Caco-2 (cell line): ENCODE measurements around the gene IRF1. TPM values are rescaled to one million over a fixed set of nuclear protein-coding genes. Genes with fewer than 3 reads are reported as not detected.

Experiments
- BruUV-seq: library from RNA; stranded (reverse); fragments of 400-500 nt; replicated peaks from 2 replicates; lab custom pipeline; 2021; lab: Mats Ljungman, UMichigan
- CTCF ChIA-PET: fragments of 300-600 bp; sonication (Branson Sonifier 250); formaldehyde crosslinking; loops from one replicate; lab custom pipeline; 2022; ENCODE audit warnings: antibody characterized with exemption; lab: Charles Lee
- POLR2A ChIA-PET: fragments of 300-600 bp; sonication (Branson Sonifier 250); formaldehyde crosslinking; loops from one replicate; lab custom pipeline; 2022; ENCODE audit warnings: antibody characterized with exemption; lab: Charles Lee
- DNase-seq, 2 experiments: peaks; one replicate each; pipeline versions ENCODE4 v3.0.0 to v3.0.0-alpha.2; 2020 to 2022
- H3K27me3 ChIP-seq: replicated peaks from 2 replicates; pipeline ENCODE4 v1.6.0; 2011; ENCODE audit warnings: low read length; ENCODE audit not compliant: control insufficient read depth, insufficient read depth
- H3K36me3 ChIP-seq: 2 replicates; pipeline ENCODE4 v1.5.1; 2011; ENCODE audit warnings: low read length; ENCODE audit not compliant: control insufficient read depth, insufficient read depth
- H3K4me1 ChIP-seq: fragments of 250-450 bp; sonication (Bioruptor Pico); 2 replicates; pipeline ENCODE4 v1.5.1; 2020; ENCODE audit warnings: mild to moderate bottlenecking
- H3K4me3 ChIP-seq: 2 replicates; pipeline ENCODE4 v1.5.1; 2011; ENCODE audit warnings: low read depth, mild to moderate bottlenecking, control low read depth, low read length
- H3K9me3 ChIP-seq: fragments of 250-450 bp; sonication (Bioruptor Pico); 2 replicates; pipeline ENCODE4 v1.5.1; 2020; ENCODE audit warnings: mild to moderate bottlenecking, moderate library complexity
- H3K27ac Mint-ChIP-seq: one replicate; pipeline ENCODE4 v1.8.0; 2022; ENCODE audit warnings: mixed read lengths; ENCODE audit not compliant: unreplicated experiment
- H3K27me3 Mint-ChIP-seq: one replicate; pipeline ENCODE4 v1.8.0; 2022; ENCODE audit warnings: mixed read lengths; ENCODE audit not compliant: insufficient read depth, unreplicated experiment
- H3K36me3 Mint-ChIP-seq: one replicate; pipeline ENCODE4 v1.8.0; 2022; ENCODE audit warnings: mild to moderate bottlenecking, mixed read lengths; ENCODE audit not compliant: insufficient read depth, unreplicated experiment
- H3K4me1 Mint-ChIP-seq: one replicate; pipeline ENCODE4 v1.8.0; 2022; ENCODE audit warnings: low read depth, mixed read lengths; ENCODE audit not compliant: unreplicated experiment
- H3K4me3 Mint-ChIP-seq: one replicate; pipeline ENCODE4 v1.8.0; 2022; ENCODE audit warnings: mild to moderate bottlenecking, moderate library complexity, mixed read lengths; ENCODE audit not compliant: unreplicated experiment
- H3K9me3 Mint-ChIP-seq: one replicate; pipeline ENCODE4 v1.8.0; 2022; ENCODE audit warnings: mixed read lengths; ENCODE audit not compliant: unreplicated experiment
- intact Hi-C: fragments of 100-400 bp; cut with micrococcal nuclease; formaldehyde crosslinking; loops from one replicate; pipeline ENCODE4 v1.10.0; 2022; ENCODE audit not compliant: unreplicated experiment
- total RNA-seq: library from RNA; stranded (reverse); gene quantifications from 2 replicates; pipeline ENCODE4 v1.2.3, GENCODE V29; 2022
- TF ChIP-seq, protein P1 (sequence below), 2 experiments: fragments of 200-600 bp in 1 of 2; IDR thresholded peaks; 1 replicate in 1 of 2; 2 replicates in 1 of 2; pipeline versions ENCODE4 v1.5.1 to v1.8.0; 2011 to 2022; ENCODE audit warnings: antibody characterized with exemption in 1 of 2, control low read depth in 1 of 2, inconsistent platforms in 1 of 2, low read depth in 1 of 2, low read length in 1 of 2, mild to moderate bottlenecking in 1 of 2, moderate library complexity in 1 of 2; ENCODE audit not compliant: insufficient read depth in 1 of 2, severe bottlenecking in 1 of 2, unreplicated experiment in 1 of 2

The IRF1 gene
- total RNA-seq, 1 experiment from 2014 or later: 16.8 TPM

DNA sequence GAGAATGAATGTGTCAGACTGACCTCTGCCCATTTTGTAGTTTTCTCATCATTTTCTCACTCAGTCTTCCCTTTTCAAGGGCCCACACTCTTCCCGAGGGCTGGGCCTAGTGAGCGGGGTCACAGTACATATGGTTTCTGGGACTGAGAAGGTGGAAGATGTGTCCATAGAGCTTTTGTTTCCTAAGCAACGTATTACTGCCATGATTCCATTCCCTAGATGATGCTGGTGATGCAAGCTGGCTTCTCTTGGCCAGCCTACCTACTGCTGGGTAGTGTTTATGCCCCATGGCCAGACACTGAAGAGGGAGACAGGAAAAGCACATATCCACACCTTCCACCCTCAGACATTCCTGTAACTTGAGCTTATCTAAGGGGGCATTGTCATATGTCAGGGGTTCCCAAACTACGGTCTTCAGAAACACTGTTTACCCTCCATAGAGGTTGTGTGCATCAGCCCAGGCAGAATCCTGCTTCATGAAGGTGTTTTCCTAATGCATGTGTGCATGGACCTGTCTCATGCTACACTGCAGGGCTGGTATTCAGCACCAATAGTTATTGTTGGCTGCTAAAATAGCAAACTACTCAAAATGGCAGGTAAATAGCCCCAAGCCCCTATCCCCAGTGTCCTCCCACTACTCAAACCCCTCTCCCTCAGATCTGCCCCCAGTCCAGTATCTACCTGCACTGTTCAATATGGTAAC is 9.5 kb downstream of the IRF1 start:
- TF ChIP-seq, protein P1, sequence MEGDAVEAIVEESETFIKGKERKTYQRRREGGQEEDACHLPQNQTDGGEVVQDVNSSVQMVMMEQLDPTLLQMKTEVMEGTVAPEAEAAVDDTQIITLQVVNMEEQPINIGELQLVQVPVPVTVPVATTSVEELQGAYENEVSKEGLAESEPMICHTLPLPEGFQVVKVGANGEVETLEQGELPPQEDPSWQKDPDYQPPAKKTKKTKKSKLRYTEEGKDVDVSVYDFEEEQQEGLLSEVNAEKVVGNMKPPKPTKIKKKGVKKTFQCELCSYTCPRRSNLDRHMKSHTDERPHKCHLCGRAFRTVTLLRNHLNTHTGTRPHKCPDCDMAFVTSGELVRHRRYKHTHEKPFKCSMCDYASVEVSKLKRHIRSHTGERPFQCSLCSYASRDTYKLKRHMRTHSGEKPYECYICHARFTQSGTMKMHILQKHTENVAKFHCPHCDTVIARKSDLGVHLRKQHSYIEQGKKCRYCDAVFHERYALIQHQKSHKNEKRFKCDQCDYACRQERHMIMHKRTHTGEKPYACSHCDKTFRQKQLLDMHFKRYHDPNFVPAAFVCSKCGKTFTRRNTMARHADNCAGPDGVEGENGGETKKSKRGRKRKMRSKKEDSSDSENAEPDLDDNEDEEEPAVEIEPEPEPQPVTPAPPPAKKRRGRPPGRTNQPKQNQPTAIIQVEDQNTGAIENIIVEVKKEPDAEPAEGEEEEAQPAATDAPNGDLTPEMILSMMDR (IDR thresholded peaks at IDR 0.05; ENCODE audit: insufficient read depth in 1 of 2, low read depth in 1 of 2, low read length in 1 of 2, severe bottlenecking in 1 of 2, unreplicated experiment in 1 of 2): no peak
- ChIA-PET POLR2A (interaction anchor here (0.5 to 2.0 kb wide), 2 partner anchors 9 to 15 kb away, joined by 5 to 9 read pairs; partner anchors contain the start of gene IRF1), CTCF (interaction anchor here (0.7 to 1.2 kb wide), 2 partner anchors 9 to 20 kb away, joined by 3 read pairs; no protein-coding TSS in a partner anchor)
- Mint-ChIP-seq H3K27me3 (no peaks in the 10 kb centered on the region), H3K4me3 (no peak overlapping the region), H3K4me1 (peaks cover 12% of the 10 kb centered on the region), H3K9me3 (no peaks in the 10 kb centered on the region), H3K27ac (no peak overlapping the region), H3K36me3 (peaks cover 46% of the 10 kb centered on the region)
- H3K9me3 ChIP-seq: no peaks in the 10 kb centered on the region
- no peaks in the 10 kb centered on the region for H3K36me3 ChIP-seq
- H3K4me1 ChIP-seq: peaks cover 23% of the 10 kb centered on the region
- H3K4me3 ChIP-seq: no peak overlapping the region
- BruUV-seq: no TSS peak
- no peak for DNase-seq
- no peaks in the 10 kb centered on the region for H3K27me3 ChIP-seq
- intact Hi-C loops: no loop called here

DNA sequence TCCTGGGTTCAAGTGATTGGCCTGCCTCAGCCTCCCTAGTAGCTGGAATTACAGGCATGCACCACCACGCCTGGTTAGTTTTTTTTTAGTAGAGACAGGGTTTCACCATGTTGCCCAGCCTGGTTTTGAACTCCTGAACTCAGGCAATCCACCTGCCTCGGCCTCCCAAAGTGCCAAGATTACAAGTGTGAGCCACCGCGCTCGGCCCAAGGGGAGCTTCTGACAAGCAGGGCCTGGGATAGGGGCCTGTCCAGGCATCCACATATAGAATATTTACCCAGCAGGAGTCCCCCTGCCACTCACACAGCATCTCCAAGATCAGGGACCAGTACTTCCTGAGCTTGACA is 10.1 kb downstream of the IRF1 start:
- Mint-ChIP-seq H3K9me3 (no peaks in the 10 kb centered on the region), H3K4me3 (no peak overlapping the region), H3K27me3 (no peaks in the 10 kb centered on the region), H3K27ac (no peak overlapping the region), H3K36me3 (peaks cover 44% of the 10 kb centered on the region), H3K4me1 (peaks cover 17% of the 10 kb centered on the region)
- Histone ChIP-seq H3K27me3 (no peaks in the 10 kb centered on the region), H3K4me1 (peaks cover 28% of the 10 kb centered on the region), H3K4me3 (no peak overlapping the region), H3K36me3 (no peaks in the 10 kb centered on the region), H3K9me3 (no peaks in the 10 kb centered on the region)
- CTCF ChIA-PET: interaction anchor here (0.7 to 1.2 kb wide), 3 partner anchors 9 to 58 kb away, joined by 3 read pairs; no protein-coding TSS in a partner anchor
- intact Hi-C loops: no loop called here
- no peak for DNase-seq
- TF ChIP-seq, protein P1 (IDR thresholded peaks at IDR 0.05; ENCODE audit: insufficient read depth in 1 of 2, low read depth in 1 of 2, low read length in 1 of 2, severe bottlenecking in 1 of 2, unreplicated experiment in 1 of 2): no peak
- POLR2A ChIA-PET: interaction anchor here (2.0 kb wide), 1 partner anchor 10 kb away, joined by 9 read pairs; the partner anchor contains the start of gene IRF1
- no TSS peak for BruUV-seq

DNA sequence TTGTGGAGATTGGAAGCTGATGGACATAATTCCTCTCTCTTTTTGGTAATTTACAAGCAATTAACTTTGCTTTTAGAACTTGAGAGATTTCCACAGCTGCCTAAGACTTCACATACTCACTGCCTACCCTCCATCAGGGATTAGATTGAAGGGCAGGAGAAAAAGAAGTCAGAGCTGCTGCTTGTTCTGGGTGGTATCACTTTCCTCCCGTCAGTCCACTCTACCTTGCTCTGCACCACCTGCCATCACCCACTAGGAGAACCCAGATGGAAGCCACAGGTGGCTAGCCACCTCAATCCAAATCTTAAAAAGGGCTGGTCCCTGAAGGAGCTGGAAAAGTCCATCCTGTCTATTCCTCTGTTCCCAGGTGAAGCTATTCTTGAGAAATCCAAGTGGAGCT is 10.5 kb downstream of the IRF1 start:
- TF ChIP-seq, protein P1 (IDR thresholded peaks at IDR 0.05; ENCODE audit: insufficient read depth in 1 of 2, low read depth in 1 of 2, low read length in 1 of 2, severe bottlenecking in 1 of 2, unreplicated experiment in 1 of 2): no peak
- H3K9me3 ChIP-seq: no peaks in the 10 kb centered on the region
- Mint-ChIP-seq H3K27ac (no peak overlapping the region), H3K4me1 (peaks cover 20% of the 10 kb centered on the region), H3K27me3 (no peaks in the 10 kb centered on the region), H3K36me3 (peaks cover 43% of the 10 kb centered on the region), H3K4me3 (no peak overlapping the region), H3K9me3 (no peaks in the 10 kb centered on the region)
- BruUV-seq: no TSS peak
- intact Hi-C loops: no loop called here
- ChIA-PET POLR2A (interaction anchor here (2.0 kb wide), 1 partner anchor 10 kb away, joined by 9 read pairs; the partner anchor contains the start of gene IRF1), CTCF (interaction anchor here (0.6 to 2.0 kb wide), 4 partner anchors 10 to 63 kb away, joined by 3 to 5 read pairs (median 3); no protein-coding TSS in a partner anchor)
- no peaks in the 10 kb centered on the region for H3K36me3 ChIP-seq
- H3K27me3 ChIP-seq: no peaks in the 10 kb centered on the region
- H3K4me3 ChIP-seq: no peak overlapping the region
- H3K4me1 ChIP-seq: peaks cover 33% of the 10 kb centered on the region
- no peak for DNase-seq
